NCI-H1092 (cell line): Measurements from ENCODE around the gene ANGEL2.
A peak's percentile ranks its signal among the peaks of the same experiment; 100 is the strongest.
"Not testable (repeated sequence)": the region's sequence is repeated elsewhere in the genome, so short reads cannot be mapped to it uniquely, and the experiment has no call there.

ENCODE experiments used
- DNase-seq: peaks from one replicate; lab custom pipeline; 2025; lab: John Stamatoyannopoulos, UW

Gene ANGEL2

DNA sequence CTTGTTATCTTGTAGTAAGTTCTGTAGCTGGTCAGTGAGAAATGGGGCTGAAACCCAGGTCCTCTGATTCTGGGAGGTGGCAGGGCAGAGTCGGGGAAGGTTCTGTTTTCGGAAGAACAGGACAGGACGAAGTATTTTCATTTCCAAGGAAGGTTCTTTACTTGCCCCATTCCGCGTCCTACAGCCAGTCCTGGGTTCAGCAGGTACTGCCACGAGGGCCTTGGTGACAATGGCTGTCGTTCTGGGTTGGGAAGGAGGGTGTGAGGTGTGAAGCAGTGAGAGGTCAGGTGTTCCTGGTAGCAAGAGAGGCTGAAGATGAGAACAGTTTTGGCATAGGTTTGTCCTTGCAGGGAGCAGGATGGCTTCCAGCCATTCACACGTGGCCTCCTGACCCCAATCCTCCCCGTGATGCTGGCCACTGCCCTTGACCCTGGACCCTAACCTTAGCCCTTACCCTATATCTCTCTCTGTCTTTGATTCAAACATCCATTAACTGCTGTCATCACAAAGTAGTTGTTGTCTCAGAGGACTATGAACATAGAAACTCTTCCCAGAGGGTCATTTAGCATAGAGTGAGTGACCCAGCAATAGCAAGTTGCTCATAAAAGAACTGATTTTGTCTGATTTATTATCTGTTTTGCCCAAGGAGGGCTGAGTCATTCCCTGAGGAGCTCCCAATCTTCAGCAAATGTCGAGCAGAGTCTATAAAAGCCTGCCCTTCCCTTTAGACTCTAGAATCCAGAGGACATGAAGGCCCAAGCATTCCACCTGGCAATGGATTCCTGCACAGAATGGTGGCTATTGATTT, 40.4 kb downstream of the ANGEL2 start:
- no peak for DNase-seq

DNA sequence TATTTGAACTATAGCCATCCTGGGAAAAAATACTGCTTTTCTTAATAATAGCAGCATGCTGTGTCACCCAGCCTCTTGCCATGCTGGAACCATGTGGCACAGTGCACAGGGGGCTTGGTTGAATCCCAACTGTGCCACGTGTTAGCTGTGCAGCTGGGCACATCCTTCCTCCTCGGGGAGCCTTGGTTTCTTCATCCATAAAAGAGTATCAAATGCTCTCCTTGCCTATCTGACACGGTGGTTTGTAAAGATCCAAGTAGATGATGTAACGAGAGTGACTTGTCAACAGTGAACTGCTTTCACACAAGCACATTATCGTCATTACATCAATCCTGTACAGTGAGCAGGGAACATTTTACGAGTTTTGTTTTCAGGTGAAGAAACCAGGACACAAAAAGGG, 41.0 kb downstream of the ANGEL2 start:
- DNase-seq: no peak

DNA sequence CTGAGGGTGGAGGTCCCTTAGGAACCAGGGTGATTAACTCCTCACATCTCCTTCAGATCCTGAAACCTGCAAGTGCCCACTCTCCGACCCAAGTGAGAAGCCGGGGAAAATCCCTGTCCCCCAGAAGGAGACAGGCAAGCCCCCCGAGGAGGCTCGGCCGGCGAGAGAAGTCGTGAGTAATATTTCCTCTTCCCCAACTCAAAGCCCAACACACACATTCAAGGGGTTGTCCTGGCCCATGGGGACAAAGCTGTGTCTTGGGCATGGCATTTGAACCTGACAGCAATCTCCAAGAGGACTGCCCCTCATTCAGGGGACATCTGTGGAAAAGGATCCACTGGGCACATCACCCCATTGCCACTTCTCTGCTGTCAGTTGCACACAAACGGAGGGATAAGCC, 41.8 kb downstream of the ANGEL2 start:
- DNase-seq: no peak

DNA sequence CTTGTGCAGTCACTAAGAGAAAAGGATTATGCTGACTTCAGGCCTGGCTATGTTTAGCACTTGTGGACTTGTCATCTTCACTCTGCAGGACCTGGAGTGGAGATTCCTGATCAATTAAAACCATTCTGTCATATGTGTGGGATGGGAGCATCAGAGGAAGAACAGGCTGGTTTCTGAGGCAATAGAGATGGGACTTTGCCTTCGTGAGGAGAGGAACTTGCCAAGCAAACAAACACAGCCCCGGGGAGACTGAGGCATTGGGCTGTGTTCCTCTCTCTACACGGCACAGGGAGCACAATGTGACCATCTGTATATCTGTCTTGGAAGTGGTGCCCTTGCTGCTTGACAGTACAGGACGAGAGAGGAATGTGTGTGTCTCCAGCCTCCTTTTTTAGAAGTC, 42.2 kb downstream of the ANGEL2 start:
- no peak for DNase-seq

DNA sequence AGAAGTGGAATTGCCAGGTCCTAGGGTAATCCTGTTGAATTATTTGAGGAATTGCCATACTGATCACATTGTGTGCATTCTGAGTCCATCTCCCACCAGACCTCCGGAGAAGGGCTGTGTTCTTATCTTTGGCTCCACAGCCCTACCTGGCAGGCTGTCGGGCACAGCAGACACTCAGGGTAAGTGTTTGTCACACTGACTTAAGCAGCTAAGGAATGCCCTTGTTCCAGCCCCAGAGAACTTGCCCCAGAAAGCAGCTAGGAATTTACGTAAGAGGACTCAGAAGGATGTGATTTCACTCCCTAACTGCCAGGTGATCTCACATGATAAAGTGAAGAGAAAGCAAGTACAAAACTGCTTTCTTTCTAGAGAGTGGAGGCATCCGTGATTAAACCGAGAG, 44.4 kb downstream of the ANGEL2 start:
- no peak for DNase-seq

DNA sequence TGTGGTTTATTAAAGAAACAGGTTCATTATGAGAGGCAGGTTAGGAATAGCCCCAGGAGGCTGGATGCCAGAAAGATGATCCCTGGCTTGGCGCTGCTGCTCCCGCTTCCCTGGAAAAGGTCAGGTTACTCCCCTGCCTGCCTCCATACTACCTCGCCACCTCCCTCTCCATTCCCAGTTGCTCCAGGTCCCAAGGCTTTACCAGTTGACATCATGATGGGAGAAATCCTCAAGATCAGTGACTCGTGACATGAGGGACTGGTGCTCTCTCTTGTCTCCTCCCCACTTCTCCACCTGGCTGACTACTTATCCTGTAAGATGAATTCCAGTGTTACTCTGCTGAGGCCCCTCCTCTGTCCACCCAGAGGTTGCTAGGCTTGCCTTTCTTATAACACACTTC, 45.6 kb downstream of the ANGEL2 start:
- DNase-seq: no peak

DNA sequence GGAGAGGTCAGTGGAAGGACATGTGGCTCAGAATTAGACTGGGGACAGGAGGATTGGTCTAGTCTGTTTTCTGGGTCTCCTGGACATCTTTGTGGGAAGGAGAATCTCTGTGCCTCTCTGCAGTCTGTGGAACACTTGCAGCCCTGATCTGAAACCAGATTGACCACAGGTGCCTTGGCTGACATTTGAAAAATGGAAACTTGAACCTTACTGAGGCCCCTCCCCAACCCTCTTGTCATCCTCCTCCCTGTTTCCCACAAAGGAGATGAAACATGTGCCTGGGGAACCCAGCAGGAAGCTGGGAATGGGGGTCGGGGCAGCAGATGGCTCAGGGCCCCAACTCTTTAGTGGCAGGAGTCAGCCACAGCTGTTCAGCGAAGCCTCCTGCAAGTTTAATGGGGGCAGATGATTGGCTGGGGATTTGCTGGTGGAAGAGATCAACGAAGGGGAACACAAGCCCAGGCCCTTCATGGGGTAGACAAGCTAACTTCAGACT, 47.3 kb downstream of the ANGEL2 start:
- no peak for DNase-seq

DNA sequence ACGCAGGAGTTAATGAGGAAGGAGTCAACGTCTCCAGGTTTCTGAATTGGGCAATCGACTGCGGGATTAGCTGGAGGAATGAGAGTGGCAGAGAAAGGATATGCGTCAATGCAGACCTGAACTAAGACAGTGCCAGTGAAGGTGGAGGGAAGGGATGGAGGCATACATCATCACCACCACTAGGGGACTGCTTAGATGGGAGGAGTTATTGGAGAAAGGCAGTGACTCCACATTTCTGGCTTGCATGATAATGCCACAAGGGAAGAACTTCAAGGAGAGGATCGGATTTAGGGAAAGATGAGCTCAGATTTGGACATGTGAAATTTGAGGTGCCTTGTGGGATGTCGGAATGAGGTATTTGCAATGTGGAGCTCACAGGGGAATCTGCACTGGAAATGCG, 47.9 kb downstream of the ANGEL2 start:
- DNase-seq: no peak

DNA sequence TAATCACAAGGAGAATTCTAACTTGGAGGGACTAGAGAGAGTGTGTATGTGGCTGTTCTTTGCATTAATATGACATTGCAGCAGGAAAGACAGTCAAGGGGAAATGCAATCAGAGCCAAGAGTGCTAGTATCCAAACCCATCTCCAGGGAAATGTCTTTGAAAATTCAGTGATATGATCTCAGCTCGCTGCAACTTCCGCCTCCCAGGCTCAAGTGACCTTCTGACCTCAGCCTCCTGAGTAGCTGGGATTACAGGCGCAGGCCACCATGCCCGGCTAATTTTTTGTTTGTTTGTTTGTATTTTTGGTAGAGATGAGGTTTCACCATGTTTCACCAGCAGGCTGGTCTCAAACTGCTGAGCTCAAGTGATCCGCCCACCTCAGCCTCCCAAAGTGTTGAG, 49.1 kb downstream of the ANGEL2 start:
- DNase-seq: no peak

DNA sequence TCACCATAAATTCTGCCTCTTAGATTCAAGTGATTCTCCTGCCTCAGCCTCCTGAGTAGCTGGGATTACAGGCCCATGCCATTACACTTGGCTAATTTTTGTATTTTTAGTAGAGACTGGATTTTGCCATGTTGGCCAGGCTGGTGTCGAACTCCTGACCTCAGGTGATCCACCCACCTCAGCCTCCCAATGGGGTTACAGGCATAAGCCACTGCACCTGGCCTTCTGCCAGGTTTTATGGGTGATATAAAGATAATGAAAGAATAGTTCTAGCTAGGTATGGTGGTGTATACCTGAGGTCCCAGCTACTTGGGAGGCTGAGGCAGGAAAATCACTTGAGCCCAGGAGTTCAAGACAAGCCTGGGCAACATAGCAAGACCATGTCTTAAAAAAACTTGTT, 50.7 kb downstream of the ANGEL2 start:
- not testable (repeated sequence) for DNase-seq

DNA sequence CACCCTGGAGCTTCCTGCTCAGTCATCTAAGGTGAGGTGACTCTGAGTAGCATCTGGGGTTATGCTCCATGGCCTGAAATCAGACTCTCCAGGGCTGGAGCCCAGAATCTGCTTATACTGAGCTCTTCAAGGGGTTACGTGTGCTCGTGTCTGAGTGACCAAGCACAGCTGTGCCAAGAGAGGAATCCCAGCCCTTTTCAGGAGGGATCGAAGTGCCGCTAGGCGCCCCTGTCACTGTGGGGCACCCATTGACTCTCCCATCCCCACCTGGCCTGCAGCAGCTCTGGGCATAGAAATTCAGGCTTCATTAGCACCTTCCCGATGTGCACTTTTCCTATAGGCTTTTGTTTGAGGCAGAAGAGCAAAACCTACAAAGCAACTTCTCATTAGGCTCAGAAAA, 51.6 kb downstream of the ANGEL2 start:
- no peak for DNase-seq

DNA sequence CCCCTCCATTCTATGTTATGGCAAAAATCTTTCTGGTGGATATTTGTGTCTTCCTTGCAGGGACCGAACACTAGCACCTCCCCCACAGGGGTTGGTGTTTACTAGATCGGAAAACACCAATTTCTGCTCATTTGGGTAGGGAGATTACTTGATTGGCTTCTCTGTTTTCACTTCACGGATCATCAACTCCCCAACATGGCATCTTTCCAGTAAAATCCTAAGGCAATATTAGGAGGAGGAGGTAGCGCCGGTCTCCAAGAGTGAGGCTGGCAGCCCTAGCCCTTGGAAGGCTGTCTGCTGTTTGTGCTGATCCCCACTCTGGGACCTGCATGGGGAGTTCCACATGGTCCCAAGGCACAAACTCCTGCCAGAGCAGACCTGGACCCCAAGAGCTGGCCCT, 53.2 kb downstream of the ANGEL2 start:
- peak; percentile 45 for DNase-seq

DNA sequence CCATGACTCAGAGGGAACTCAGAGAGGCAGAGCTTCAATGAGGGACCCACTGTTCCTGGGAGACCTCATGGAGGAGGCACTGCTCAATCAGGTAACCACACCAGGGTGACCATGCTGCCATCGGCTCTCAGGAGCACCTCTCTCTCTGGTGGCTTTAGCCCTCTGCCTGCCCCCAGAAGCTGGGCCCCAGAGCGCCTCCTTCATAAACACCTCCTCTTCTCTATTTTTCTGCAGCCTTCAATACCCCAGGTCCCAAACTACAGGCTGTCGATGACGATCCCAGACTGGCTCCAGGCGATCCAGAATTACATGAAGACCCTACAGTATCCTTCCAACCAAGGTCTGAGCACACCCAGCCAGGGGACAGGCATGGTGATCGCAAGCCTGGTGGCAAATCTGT, 54.7 kb downstream of the ANGEL2 start:
- no peak for DNase-seq

DNA sequence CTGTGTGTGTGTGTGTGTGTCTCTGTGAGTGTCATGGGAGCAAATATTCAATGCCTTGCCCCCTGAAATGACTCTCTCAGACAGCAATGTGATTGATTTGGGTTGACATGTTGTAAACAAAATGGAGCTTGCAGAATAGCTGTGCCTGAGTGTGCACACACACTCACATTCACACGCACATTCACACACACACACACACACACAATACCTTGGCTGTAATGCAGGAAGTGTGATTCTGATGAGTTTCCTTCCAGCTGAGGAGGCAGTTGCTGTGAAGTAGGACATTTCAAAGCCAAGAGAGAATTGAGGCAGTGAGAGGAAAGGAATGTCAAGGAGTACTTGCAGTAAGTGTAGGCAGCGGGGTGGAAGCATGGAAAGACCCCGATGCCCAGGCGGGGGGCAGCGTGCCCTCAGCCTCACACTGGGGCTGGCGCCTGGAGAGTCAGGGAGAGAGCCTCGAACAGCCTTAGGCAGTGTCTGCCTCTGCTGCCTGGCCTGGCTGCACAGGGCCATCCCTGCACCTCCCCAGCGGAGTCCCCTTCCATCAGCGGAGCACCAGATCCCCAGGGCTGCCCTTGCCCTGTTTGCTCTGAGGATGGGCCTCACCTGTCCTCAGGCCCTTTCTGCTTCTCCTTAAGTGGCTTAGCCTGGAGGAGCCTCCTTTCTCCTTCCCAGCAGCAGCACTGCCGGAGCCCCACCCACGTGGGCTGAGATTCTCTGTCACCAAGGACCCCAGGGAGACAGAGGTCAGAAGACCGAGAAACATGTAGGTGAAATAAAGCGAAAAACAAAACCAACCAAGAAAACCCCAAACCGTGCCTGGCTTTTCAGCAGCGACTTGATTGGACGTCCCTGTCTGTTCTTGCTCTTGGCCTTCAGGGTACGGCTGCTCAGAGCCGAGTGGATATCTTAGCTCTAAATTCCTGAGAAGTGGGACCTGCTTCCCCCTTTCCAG, 56.1 kb downstream of the ANGEL2 start:
- DNase-seq: no peak

DNA sequence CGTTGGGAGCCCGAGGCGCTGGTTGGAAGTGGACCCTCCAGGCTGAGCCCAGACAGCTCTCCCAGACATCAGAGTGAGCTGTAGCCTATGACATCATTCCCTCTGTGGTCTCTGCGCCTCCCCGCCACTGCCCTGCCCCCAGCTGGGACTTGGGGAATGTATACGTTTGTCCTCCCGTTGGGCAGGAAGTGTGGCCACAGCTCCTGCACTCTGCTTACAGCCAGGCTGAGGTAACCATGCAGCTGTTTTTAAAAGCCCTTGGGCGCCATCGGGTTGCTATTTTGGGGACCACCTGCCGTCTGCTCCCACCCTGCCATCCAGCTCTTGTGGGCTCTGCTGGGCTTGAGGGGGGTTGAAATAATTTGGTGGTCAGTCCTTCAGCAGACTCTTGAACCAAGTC, 57.5 kb downstream of the ANGEL2 start:
- DNase-seq: no peak

DNA sequence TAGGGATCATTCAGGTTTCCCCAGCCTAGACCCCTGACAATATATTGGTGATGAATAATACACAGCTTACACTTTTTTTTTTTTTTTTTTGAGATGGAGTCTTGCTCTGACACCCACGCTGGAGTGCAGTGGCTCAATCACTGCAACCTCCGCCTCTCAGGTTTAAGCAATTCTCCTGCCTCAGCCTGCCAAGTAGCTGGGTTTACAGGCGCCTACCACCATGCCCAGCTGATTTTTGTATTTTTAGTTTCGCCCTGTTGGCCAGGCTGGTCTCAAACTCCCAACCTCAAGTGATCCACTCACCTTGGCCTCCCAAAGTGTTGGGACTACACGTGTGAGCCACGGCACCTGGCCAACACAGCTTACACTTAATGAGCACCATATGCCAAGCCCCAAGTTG, 58.1 kb downstream of the ANGEL2 start:
- no peak for DNase-seq

DNA sequence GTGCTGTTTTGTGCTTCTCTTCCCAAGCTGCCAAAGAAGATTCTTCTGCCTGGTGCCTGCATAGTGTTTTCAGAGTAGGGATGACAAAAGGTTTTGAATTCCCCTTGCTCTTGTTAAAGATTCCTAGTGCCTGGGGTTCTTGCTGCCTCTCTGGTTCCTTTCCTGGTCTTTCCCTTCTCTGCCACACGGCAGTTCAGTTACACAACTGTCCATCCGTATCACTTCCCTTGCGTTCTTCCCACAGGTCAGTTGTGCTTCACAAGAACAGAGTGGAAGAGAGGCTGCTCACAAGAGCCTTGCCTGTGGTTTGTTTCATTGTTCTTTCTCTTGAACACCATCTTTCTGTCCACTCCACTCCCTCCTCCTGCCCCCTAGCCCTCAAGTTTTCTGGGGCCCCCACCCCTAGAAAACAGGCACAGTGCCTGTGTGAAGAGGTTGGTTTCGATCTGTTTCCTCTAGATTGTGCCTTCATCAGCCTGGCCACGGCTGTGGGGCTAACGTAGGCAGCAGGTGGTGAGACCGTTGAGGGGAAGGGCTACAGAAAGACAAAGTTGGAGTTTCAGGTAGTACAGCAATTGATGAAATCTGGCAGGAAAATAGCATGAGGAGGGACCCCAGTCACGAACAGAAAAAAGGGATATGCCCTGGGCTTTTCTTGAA, 59.6 kb downstream of the ANGEL2 start:
- no peak for DNase-seq

DNA sequence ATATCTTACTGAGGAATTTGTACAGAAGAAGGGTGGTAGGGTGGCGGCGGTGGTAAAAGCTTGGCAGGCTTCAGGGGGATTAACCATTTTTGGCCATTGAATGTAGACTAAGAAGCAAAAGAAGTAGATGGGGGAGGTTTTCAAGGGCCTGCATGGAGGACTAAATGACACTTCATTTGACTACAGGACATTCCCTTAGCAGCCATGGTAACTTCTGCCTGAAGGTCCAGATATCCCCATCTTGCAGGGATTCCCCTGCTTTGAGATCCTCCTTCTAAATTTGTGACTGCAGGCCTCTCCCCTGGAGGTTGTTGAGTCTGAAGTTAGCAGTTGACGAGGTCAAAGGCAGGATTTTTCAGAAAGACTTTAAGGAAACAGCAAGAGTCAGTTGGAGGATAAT, 60.6 kb downstream of the ANGEL2 start:
- no peak for DNase-seq

DNA sequence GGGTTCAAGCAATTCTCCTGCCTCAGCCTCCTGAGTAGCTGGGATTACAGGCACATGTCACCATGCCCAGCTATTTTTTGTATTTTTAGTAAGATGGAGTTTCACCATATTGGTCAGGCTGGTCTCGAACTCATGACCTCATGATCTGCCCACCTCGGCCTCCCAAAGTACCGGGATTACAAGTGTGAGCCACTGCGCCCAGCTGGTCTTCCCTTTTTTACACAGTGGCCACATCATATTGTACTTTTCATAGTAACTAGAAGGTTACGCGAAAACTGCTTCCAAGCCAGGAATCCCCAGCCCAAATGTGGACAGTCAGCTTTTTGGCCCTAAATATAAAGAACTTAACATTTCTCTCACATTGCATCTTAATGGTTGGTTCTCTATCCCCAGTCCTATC, 61.2 kb downstream of the ANGEL2 start:
- no peak for DNase-seq

DNA sequence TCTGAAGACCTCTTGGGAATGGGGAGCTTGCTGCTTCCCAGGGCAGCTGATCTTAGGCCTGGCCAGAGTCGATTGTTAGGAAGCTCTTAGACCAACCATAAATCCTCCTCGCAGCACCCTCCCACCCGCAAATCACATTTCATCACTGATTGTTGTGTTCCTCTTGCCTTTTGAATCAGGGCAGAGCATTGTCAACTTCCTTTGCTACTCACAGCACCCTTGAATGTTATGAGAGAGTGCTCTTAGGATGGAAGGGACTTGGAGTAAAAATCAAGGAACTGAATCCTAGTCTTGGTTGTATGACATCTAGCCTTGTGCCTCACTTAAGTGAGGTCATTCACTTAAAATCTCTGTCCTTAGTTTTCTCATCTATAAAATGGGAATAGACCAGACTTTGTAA, 62.3 kb downstream of the ANGEL2 start:
- DNase-seq: no peak

DNA sequence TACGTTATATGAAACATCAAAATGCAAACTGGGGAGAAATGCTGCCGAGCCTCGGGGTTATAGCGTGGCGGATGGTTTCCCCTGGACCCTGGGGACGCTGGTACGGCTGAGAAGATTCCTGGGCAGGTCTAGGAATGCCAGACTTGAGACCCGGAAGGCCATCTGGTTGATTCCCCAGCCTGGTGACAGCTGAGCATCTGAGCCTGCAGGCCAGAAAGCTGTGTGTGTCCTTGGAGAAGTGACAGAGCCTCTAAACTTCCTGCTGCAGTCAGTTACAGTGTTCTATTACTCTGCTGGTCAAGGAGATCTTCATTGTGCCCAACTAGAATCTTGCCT, 63.1 kb downstream of the ANGEL2 start:
- DNase-seq: no peak

DNA sequence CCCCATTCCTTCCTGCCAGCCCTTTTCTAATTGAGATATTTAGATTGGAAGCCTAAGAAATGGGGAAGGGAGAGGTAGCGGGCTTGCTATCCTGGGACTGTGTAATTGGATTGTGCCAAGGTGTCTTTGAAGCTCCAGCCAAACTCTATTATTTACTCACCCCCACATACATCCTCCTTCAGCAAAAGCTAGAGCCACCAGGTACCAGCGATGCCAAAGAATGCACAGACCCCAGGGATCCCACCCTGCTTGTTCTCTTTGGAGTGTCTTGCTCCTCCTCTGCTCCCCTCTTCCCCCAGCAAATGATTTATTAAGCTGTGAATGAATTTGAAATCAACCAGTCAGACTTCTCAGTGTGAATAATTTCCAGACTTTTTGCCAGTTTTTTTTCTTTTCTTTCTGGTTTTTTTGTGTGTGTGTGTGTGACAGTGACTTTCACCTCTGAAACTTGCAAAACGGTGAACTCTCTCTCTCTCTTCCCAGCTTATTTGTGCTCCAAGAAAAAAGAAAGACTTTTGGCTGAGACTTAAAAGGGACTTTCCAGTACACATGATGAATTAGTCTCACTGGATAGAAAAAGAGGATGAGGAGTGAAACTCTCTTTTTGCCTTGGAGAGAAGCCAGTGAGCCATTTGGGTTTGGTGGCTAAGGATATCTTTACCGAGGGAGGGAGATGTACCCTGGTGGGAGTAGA, 63.6 kb downstream of the ANGEL2 start:
- DNase-seq: no peak
